MV-4-11 (cell line): Measurements from ENCODE around the gene SUCLA2.
A peak's percentile ranks its signal among the peaks of the same experiment; 100 is the strongest.
"Not testable (repeated sequence)": the region's sequence is repeated elsewhere in the genome, so short reads cannot be mapped to it uniquely, and the experiment has no call there.

ENCODE experiments used
- DNase-seq: peaks from one replicate; lab custom pipeline; 2025; lab: John Stamatoyannopoulos, UW

The SUCLA2 gene

GRCh38 chr13:48001114-48001881 is at the start of gene SUCLA2:
SUCLA2 (minus strand) TSS chr13:48001273; CDS start chr13:48001269, 4 bp downstream.
- DNase-seq, result peak; percentile 87

- peak; percentile 50 for DNase-seq
Measured at GRCh38 chr13:48050550-48050949, 49.5 kb upstream of the SUCLA2 start.

GRCh38 chr13:48043789-48044503 is 42.9 kb upstream of the SUCLA2 start:
- no peak for DNase-seq

- DNase-seq, result no peak
Measured at GRCh38 chr13:48042894-48043293, 41.8 kb upstream of the SUCLA2 start.

GRCh38 chr13:48040896-48041295 is 39.8 kb upstream of the SUCLA2 start:
- no peak for DNase-seq

- DNase-seq, result no peak
Measured at GRCh38 chr13:48040049-48040448, 39.0 kb upstream of the SUCLA2 start.

GRCh38 chr13:48038761-48039160 is 37.7 kb upstream of the SUCLA2 start:
- DNase-seq, result peak; percentile 31

GRCh38 chr13:48037346-48038173 is 36.5 kb upstream of the SUCLA2 start, which contains the start of gene NUDT15:
NUDT15 (plus strand) TSS chr13:48037726; CDS start chr13:48037747, 21 bp downstream.
- DNase-seq, result peak; percentile 95

- no peak for DNase-seq
Measured at GRCh38 chr13:48029859-48030258, 28.8 kb upstream of the SUCLA2 start.

- no peak for DNase-seq
Measured at GRCh38 chr13:48028066-48028465, 27.0 kb upstream of the SUCLA2 start.

- DNase-seq, result no peak
Measured at GRCh38 chr13:48019796-48020195, 18.7 kb upstream of the SUCLA2 start.

GRCh38 chr13:48018637-48019036 is 17.6 kb upstream of the SUCLA2 start:
- DNase-seq, result no peak

- DNase-seq, result no peak
Measured at GRCh38 chr13:48014359-48014758, 13.3 kb upstream of the SUCLA2 start.

- no peak for DNase-seq
Measured at GRCh38 chr13:48012668-48013067, 11.6 kb upstream of the SUCLA2 start.

GRCh38 chr13:48010698-48011097 is 9.6 kb upstream of the SUCLA2 start:
- DNase-seq, result no peak

GRCh38 chr13:48009284-48009683 is 8.2 kb upstream of the SUCLA2 start:
- peak; percentile 85 for DNase-seq

GRCh38 chr13:48006396-48006795 is 5.3 kb upstream of the SUCLA2 start:
- DNase-seq, result no peak

- peak; percentile 82 for DNase-seq
Measured at GRCh38 chr13:48004201-48004600, 3.1 kb upstream of the SUCLA2 start.

GRCh38 chr13:48001999-48002398 is 926 bp upstream of the SUCLA2 start:
- not testable (repeated sequence) for DNase-seq

- DNase-seq, result no peak
Measured at GRCh38 chr13:48000559-48001113, 437 bp downstream of the SUCLA2 start.

GRCh38 chr13:47999973-48000372 is 1.1 kb downstream of the SUCLA2 start:
- DNase-seq, result no peak

GRCh38 chr13:47997384-47997783 is 3.7 kb downstream of the SUCLA2 start:
- no peak for DNase-seq
